GM20000 (cell line): ENCODE measurements around the gene FAM118B.
"Not testable (repeated sequence)": the region's sequence is repeated elsewhere in the genome, so short reads cannot be mapped to it uniquely, and the experiment has no call there.

Experiments
- DNase-seq: peaks from one replicate; pipeline ENCODE4 v3.0.0; 2012; ENCODE audit warnings: low spot score
- CTCF ChIP-seq: IDR thresholded peaks from 2 replicates; pipeline ENCODE4 v1.5.1; 2012; ENCODE audit warnings: mild to moderate bottlenecking, control low read depth; ENCODE audit errors: extremely low read depth, missing control alignments

Gene FAM118B

GRCh38 chr11:126233391-126233790, 21.8 kb downstream of the FAM118B start:
- no peak for TF ChIP-seq CTCF
- no peak for DNase-seq

DNA sequence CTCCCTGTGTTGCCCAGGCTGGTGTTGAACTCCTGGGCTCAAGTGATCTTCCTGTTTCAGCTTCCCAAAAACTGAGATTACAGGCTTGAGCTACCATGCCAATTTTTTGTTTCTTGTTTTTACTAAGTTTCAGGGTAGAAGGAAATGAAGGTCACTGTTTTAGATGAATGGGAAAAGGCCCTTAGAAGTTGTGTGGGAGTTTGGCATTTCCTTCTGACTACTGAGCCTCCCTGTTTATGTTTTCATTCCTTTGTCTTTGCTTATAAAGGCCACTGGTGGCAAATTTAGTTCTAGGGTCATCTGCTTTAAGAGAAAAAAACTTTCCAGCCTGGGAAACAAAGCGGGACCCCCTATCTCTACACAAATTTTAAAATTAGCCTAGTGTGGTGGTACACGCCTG, 35.1 kb downstream of the FAM118B start:
- no peak for DNase-seq
- TF ChIP-seq CTCF, result no peak

- DNase-seq, result no peak
Measured at GRCh38 chr11:126253265-126253664, 41.7 kb downstream of the FAM118B start.

GRCh38 chr11:126254819-126255218, 43.2 kb downstream of the FAM118B start:
- no peak for TF ChIP-seq CTCF

More at GRCh38 chr11:126253265-126253664, 41.7 kb downstream of the FAM118B start:
- TF ChIP-seq CTCF, result no peak

DNA sequence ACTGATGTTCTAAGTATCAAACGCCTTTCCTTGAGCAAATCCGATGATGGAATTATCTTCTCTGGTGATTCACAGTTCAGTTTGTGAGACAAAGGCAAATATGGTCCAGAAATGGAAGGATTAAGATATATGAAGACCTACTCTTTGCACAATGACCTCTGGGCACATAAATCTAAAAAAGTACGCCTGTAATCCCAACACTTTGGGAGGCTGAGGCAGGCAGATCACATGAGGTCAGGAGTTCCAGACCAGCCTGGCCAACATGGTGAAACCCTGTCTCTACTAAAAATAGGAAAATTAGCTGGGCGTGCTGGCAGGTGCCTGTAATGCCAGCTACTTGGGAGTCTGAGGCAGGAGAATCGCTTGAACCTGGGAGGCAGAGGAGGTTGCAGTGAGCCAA, 43.9 kb downstream of the FAM118B start:
- not testable (repeated sequence) for DNase-seq

More at GRCh38 chr11:126254819-126255218, 43.2 kb downstream of the FAM118B start:
- no peak for DNase-seq

DNA sequence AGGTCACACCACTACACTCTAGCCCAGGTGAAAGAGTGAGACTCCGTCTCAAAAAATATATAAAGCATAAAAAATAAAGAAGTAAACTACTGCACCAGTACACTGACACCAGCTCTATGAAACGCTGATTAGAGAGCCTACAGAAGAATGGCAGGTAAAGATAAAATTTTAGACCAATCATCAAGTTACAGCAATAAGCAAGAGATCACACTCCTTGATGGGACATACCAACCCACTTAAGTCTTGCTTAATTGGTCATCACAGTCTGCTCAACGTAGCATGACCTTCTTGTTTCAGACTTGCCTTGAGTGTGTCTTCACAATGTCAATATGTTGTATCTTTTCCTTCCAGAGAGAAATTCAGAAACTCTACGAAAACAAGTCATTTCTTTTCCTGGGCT, 44.6 kb downstream of the FAM118B start:
- DNase-seq, result no peak
- TF ChIP-seq CTCF, result no peak

- no peak for DNase-seq
- TF ChIP-seq CTCF, result no peak
Measured at GRCh38 chr11:126257144-126257543, 45.6 kb downstream of the FAM118B start.

DNA sequence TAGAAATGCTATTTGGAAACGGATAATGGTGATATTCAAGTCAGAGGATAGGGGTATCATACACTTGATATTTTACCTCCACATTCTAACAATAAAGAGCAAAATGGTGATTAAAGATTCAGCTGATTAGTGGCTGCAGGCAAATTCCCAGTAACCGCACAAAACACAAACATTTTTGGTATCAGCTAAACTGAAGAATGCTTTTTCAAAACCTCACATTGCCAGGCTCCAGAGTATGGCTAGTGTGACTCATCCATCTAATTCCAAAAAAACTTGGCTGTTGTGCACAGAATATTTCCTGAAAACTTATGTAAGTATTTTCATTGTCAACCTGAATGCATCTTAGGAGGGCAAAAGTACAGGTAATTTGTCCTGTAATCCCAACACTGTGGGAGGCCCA, 46.2 kb downstream of the FAM118B start:
- no peak for DNase-seq
- no peak for TF ChIP-seq CTCF
